GM12872 (cell line): ENCODE data around the gene DICER1.

Source experiments
- CTCF ChIP-seq: IDR thresholded peaks from 3 replicates; pipeline ENCODE4 v1.5.1; 2011; ENCODE audit warnings: low read depth, mild to moderate bottlenecking, low read length, moderate library complexity; ENCODE audit not compliant: insufficient read depth

Gene DICER1

GRCh38 chr14:95040708-95041476 lies 116.4 kb downstream of the DICER1 start:
- no peak for TF ChIP-seq CTCF

GRCh38 chr14:95039993-95040348 lies 117.4 kb downstream of the DICER1 start:
- no peak for TF ChIP-seq CTCF

- TF ChIP-seq CTCF: no peak
Measured at GRCh38 chr14:95039259-95039992, 117.9 kb downstream of the DICER1 start.

GRCh38 chr14:95038521-95039250 lies 118.6 kb downstream of the DICER1 start:
- TF ChIP-seq CTCF: no peak

GRCh38 chr14:95037273-95037672 lies 120.1 kb downstream of the DICER1 start:
- no peak for TF ChIP-seq CTCF
